ENCODE data around the gene RASSF4. TPM values are rescaled to one million over a fixed set of nuclear protein-coding genes. Genes with fewer than 3 reads are reported as not detected.

The RASSF4 gene
- total RNA-seq, 1 donor from 2014 or later: 83.0 TPM

- Mint-ChIP-seq H3K4me1 (ENCODE audit: low read depth, unreplicated experiment) (peaks cover 24% of the 10 kb centered on the region), H3K27ac (ENCODE audit: unreplicated experiment) (no peak overlapping the region), H3K4me3 (ENCODE audit: unreplicated experiment) (no peak overlapping the region), H3K9me3 (ENCODE audit: unreplicated experiment) (peaks cover 8% of the 10 kb centered on the region), H3K27me3 (ENCODE audit: low read depth, unreplicated experiment) (no peaks in the 10 kb centered on the region), H3K36me3 (ENCODE audit: low read depth, unreplicated experiment) (no peaks in the 10 kb centered on the region)
- Histone ChIP-seq H3K36me3 (ENCODE audit: insufficient read depth, low read length) (no peaks in the 10 kb centered on the region), H3K27ac (ENCODE audit: low read depth, low read length) (no peak overlapping the region), H3K4me1 (ENCODE audit: insufficient read depth, low read length) (peaks cover 5% of the 10 kb centered on the region), H3K4me2 (ENCODE audit: low read length) (no peak overlapping the region), H3K9ac (ENCODE audit: low read length) (no peak overlapping the region), H3K9me3 (ENCODE audit: insufficient read depth, low read depth, low read length) (no peaks in the 10 kb centered on the region), H3K4me3 (ENCODE audit: insufficient read depth, low read depth, low read length) (no peak overlapping the region), H2AFZ (ENCODE audit: low read depth, low read length) (no peak overlapping the region), H4K20me1 (ENCODE audit: insufficient read depth, low read length) (no peaks in the 10 kb centered on the region), H3K79me2 (ENCODE audit: insufficient read depth, low read length) (no peaks in the 10 kb centered on the region), H3K27me3 (ENCODE audit: insufficient read depth, low read length) (no peaks in the 10 kb centered on the region)
- no peak for FAIRE-seq
- no peak for DNase-seq (ENCODE audit: low read depth)
- TF ChIP-seq, protein P1, sequence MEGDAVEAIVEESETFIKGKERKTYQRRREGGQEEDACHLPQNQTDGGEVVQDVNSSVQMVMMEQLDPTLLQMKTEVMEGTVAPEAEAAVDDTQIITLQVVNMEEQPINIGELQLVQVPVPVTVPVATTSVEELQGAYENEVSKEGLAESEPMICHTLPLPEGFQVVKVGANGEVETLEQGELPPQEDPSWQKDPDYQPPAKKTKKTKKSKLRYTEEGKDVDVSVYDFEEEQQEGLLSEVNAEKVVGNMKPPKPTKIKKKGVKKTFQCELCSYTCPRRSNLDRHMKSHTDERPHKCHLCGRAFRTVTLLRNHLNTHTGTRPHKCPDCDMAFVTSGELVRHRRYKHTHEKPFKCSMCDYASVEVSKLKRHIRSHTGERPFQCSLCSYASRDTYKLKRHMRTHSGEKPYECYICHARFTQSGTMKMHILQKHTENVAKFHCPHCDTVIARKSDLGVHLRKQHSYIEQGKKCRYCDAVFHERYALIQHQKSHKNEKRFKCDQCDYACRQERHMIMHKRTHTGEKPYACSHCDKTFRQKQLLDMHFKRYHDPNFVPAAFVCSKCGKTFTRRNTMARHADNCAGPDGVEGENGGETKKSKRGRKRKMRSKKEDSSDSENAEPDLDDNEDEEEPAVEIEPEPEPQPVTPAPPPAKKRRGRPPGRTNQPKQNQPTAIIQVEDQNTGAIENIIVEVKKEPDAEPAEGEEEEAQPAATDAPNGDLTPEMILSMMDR (IDR thresholded peaks at IDR 0.05; ENCODE audit: insufficient read depth, low read depth, low read length): no peak
- no peak for TF ChIP-seq EZH2 (IDR thresholded peaks at IDR 0.05; ENCODE audit: insufficient read depth, low read length)
These were observed 22.2 kb upstream of the RASSF4 start for GRCh38 chr10:44937196-44938005.

DNA sequence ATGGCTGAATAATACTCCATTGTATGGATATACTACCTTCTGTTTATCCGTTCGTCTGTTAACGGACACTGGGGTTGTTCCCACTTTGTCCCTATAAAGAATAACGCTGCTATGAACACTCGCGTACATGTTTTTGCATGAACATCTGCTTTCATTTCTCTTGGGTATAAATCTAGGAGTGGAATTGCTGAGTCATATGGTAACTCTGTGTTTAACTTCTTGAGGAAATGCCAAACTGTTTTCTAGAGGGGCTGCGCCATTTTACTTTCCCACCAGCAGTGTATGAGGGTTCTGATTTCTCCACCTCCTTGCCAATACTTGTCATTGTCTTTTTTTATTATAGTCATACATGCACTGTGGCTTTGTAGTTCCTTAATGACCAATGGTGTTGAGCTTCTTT lies 20.6 kb upstream of the RASSF4 start:
- FAIRE-seq: no peak
- TF ChIP-seq, protein P1 (IDR thresholded peaks at IDR 0.05; ENCODE audit: insufficient read depth, low read depth, low read length): no peak
- TF ChIP-seq EZH2 (IDR thresholded peaks at IDR 0.05; ENCODE audit: insufficient read depth, low read length): no peak

More for the DNA sequence above, 20.6 kb upstream of the RASSF4 start:
- Histone ChIP-seq H3K79me2 (ENCODE audit: insufficient read depth, low read length) (no peaks in the 10 kb centered on the region), H3K9ac (ENCODE audit: low read length) (no peak overlapping the region), H4K20me1 (ENCODE audit: insufficient read depth, low read length) (no peaks in the 10 kb centered on the region), H3K36me3 (ENCODE audit: insufficient read depth, low read length) (no peaks in the 10 kb centered on the region), H3K27ac (ENCODE audit: low read depth, low read length) (no peak overlapping the region), H3K27me3 (ENCODE audit: insufficient read depth, low read length) (no peaks in the 10 kb centered on the region), H3K4me2 (ENCODE audit: low read length) (no peak overlapping the region), H3K4me3 (ENCODE audit: insufficient read depth, low read depth, low read length) (no peak overlapping the region), H2AFZ (ENCODE audit: low read depth, low read length) (no peak overlapping the region), H3K4me1 (ENCODE audit: insufficient read depth, low read length) (peaks cover 5% of the 10 kb centered on the region), H3K9me3 (ENCODE audit: insufficient read depth, low read depth, low read length) (no peaks in the 10 kb centered on the region)
- H3K4me1 Mint-ChIP-seq (ENCODE audit: low read depth, unreplicated experiment): peaks cover 22% of the 10 kb centered on the region
- peaks cover 8% of the 10 kb centered on the region for H3K9me3 Mint-ChIP-seq (ENCODE audit: unreplicated experiment)
- H3K4me3 Mint-ChIP-seq (ENCODE audit: unreplicated experiment): no peak overlapping the region
- no peak for DNase-seq (ENCODE audit: low read depth)
- no peaks in the 10 kb centered on the region for H3K36me3 Mint-ChIP-seq (ENCODE audit: low read depth, unreplicated experiment)
- no peaks in the 10 kb centered on the region for H3K27me3 Mint-ChIP-seq (ENCODE audit: low read depth, unreplicated experiment)
- no peak overlapping the region for H3K27ac Mint-ChIP-seq (ENCODE audit: unreplicated experiment)

Measured in astrocyte (in vitro differentiated cells and primary cell).